ENCODE data around the gene GGT5.

GRCh38 chr22:24200619-24201212, 44.2 kb downstream of the GGT5 start:
- TF ChIP-seq CEBPG (CRISPR knock-in tag; IDR thresholded peaks at IDR 0.05) = no peak
- no peak for TF ChIP-seq HDAC6 (IDR thresholded peaks at IDR 0.05; ENCODE audit: low read depth, low read length)
- no peak for TF ChIP-seq SAP130 (CRISPR knock-in tag; IDR thresholded peaks at IDR 0.05; ENCODE audit: low read depth)

Data from HepG2 (cell line).